Ascending aorta (tissue), 2 donors: ENCODE measurements around the gene ZDHHC22. TPM values are rescaled to one million over a fixed set of nuclear protein-coding genes. Genes with fewer than 3 reads are reported as not detected.

ENCODE experiments used
- DNase-seq, 2 donors: peaks; one replicate each; pipeline ENCODE4 v3.0.0-alpha.2; 2019; ENCODE audit warnings: low spot score in 2 of 2
- H3K27ac ChIP-seq, 2 donors: fragments of 200-600 bp; sonication (generic); one replicate each; pipeline ENCODE4 v1.5.1; 2016 to 2017; ENCODE audit warnings: mild to moderate bottlenecking in 1 of 2
- H3K27me3 ChIP-seq: fragments of 200-600 bp; sonication (generic); one replicate; pipeline ENCODE4 v1.5.1; 2017
- H3K36me3 ChIP-seq, 2 donors: fragments of 200-600 bp; sonication (generic); one replicate each; pipeline ENCODE4 v1.5.1; 2016
- H3K4me1 ChIP-seq, 2 donors: fragments of 200-600 bp; sonication (generic); one replicate each; pipeline ENCODE4 v1.5.1; 2016 to 2017; ENCODE audit warnings: mild to moderate bottlenecking in 1 of 2
- H3K4me3 ChIP-seq, 2 donors: fragments of 200-600 bp; sonication (generic); one replicate each; pipeline ENCODE4 v1.5.1; 2016 to 2017; ENCODE audit warnings: mild to moderate bottlenecking in 1 of 2
- H3K9me3 ChIP-seq, 2 donors: fragments of 200-600 bp; sonication (generic); one replicate each; pipeline ENCODE4 v1.5.1; 2016
- CTCF ChIP-seq, 3 experiments: fragments of 200-600 bp in 2 of 3; fragments of 450-650 bp in 1 of 3; sonication (generic) in 2 of 3; IDR thresholded peaks; one replicate each; pipeline ENCODE4 v1.5.1; 2016 to 2019; ENCODE audit warnings: antibody characterized with exemption in 3 of 3, mild to moderate bottlenecking in 1 of 3, moderate library complexity in 1 of 3
- intact Hi-C: fragments of 100-400 bp; cut with DNase I; formaldehyde crosslinking; loops from one replicate; pipeline ENCODE4 v1.15.1; 2023
- total RNA-seq: library from RNA; depleted of rRNA; stranded (reverse); fragments of >200 nt; gene quantifications from one replicate; pipeline ENCODE4 v1.1.0, GENCODE V29; 2016

The ZDHHC22 gene
- total RNA-seq, 1 donor from 2014 or later: not detected

- no peak for DNase-seq
- no peak overlapping the region for H3K4me3 ChIP-seq
- H3K4me1 ChIP-seq: peaks cover 0 to 14% of the 10 kb centered on the region in 2 donors
- H3K36me3 ChIP-seq: no peaks in the 10 kb centered on the region
- no peaks in the 10 kb centered on the region for H3K27me3 ChIP-seq
- intact Hi-C loops: loop anchor here (10.0 kb wide), 1 partner anchor 160 kb away; no protein-coding TSS in a partner anchor
- no peaks in the 10 kb centered on the region for H3K9me3 ChIP-seq
- H3K27ac ChIP-seq: no peak overlapping the region
- TF ChIP-seq CTCF (IDR thresholded peaks at IDR 0.05): no peak
Observed at GRCh38 chr14:77154421-77154820, 12.8 kb upstream of the ZDHHC22 start.

- no peaks in the 10 kb centered on the region for H3K9me3 ChIP-seq
- no peaks in the 10 kb centered on the region for H3K36me3 ChIP-seq
- no peak overlapping the region for H3K27ac ChIP-seq
- peaks cover 0 to 12% of the 10 kb centered on the region in 2 donors for H3K4me1 ChIP-seq
- H3K27me3 ChIP-seq: no peaks in the 10 kb centered on the region
- TF ChIP-seq CTCF (IDR thresholded peaks at IDR 0.05): no peak
- intact Hi-C loops: loop anchor here (10.0 kb wide), 1 partner anchor 161 kb away; no protein-coding TSS in a partner anchor
- H3K4me3 ChIP-seq: no peak overlapping the region
- no peak for DNase-seq
Observed at GRCh38 chr14:77153802-77154201, 12.2 kb upstream of the ZDHHC22 start.

DNA sequence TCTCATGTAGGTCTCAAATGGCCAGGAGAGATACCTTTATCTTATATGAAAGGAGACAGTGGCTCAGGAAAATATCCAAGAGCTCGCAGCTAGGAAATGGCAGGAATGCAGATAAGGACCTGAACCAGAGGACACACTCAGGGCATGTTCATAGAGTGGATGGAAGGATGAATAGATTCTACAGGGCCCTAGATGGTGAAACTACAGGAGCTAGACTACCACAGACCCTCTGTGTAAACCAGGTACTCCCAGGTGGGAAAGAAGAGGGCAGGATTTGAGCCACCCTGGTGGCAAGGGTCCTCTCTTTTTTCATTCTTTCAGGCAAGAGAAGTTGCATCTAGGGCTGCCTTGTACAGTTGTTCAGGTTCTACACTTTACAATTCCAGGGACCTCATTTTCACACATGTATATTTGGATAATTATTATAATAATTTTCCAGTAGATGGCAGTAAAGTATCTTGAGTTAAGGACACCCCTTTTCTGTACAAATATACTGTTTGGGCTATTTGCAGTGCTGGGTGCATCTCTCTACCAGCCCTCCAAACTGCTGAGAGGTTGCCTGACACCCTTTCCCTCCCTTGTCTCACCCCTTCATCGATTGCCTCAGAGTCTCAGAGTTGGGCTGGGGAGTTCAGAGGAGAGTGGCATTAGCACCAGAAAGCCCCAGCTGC lies 10.5 kb upstream of the ZDHHC22 start:
- no peak overlapping the region for H3K4me3 ChIP-seq
- peaks cover 0 to 5% of the 10 kb centered on the region in 2 donors for H3K4me1 ChIP-seq
- no peaks in the 10 kb centered on the region for H3K36me3 ChIP-seq
- no peaks in the 10 kb centered on the region for H3K27me3 ChIP-seq
- H3K9me3 ChIP-seq: no peaks in the 10 kb centered on the region
- H3K27ac ChIP-seq: no peak overlapping the region
- intact Hi-C loops: loop anchor here (10.0 kb wide), 1 partner anchor 163 kb away; no protein-coding TSS in a partner anchor
- DNase-seq: no peak
- peak in 1 of 3 experiments; percentile 33 for TF ChIP-seq CTCF (IDR thresholded peaks at IDR 0.05)

GRCh38 chr14:77151245-77151644 lies 9.7 kb upstream of the ZDHHC22 start:
- Histone ChIP-seq H3K27ac (no peak overlapping the region), H3K4me3 (no peak overlapping the region), H3K4me1 (peaks cover 0 to 5% of the 10 kb centered on the region in 2 donors), H3K9me3 (no peaks in the 10 kb centered on the region), H3K27me3 (peaks cover 5% of the 10 kb centered on the region), H3K36me3 (no peaks in the 10 kb centered on the region)
- TF ChIP-seq CTCF (IDR thresholded peaks at IDR 0.05): peak in 1 of 3 experiments; percentile 34
- DNase-seq: no peak
- intact Hi-C loops: loop anchor here (10.0 kb wide), 1 partner anchor 164 kb away; no protein-coding TSS in a partner anchor

GRCh38 chr14:77148510-77149231 lies 7.1 kb upstream of the ZDHHC22 start:
- Histone ChIP-seq H3K27ac (no peak overlapping the region), H3K27me3 (peaks cover 5% of the 10 kb centered on the region), H3K36me3 (no peaks in the 10 kb centered on the region), H3K9me3 (no peaks in the 10 kb centered on the region), H3K4me1 (no peaks in the 10 kb centered on the region), H3K4me3 (no peak overlapping the region)
- no peak for DNase-seq
- TF ChIP-seq CTCF (IDR thresholded peaks at IDR 0.05): no peak
- intact Hi-C loops: no loop called here
